ENCODE data around the gene OXCT2.
"Not testable (repeated sequence)": the region's sequence is repeated elsewhere in the genome, so short reads cannot be mapped to it uniquely, and the experiment has no call there.

The OXCT2 gene

GRCh38 chr1:39787468-39787867, 16.3 kb upstream of the OXCT2 start:
- DNase-seq (ENCODE audit: low read depth) = no peak

GRCh38 chr1:39787108-39787375, 15.9 kb upstream of the OXCT2 start:
- DNase-seq (ENCODE audit: low read depth) = not testable (repeated sequence)

GRCh38 chr1:39786303-39787107, 15.4 kb upstream of the OXCT2 start:
- DNase-seq (ENCODE audit: low read depth) = not testable (repeated sequence)

GRCh38 chr1:39782685-39783084, 11.5 kb upstream of the OXCT2 start:
- not testable (repeated sequence) for DNase-seq (ENCODE audit: low read depth)

- no peak for DNase-seq (ENCODE audit: low read depth)
These were observed 11.0 kb upstream of the OXCT2 start for GRCh38 chr1:39782103-39782502.

- DNase-seq (ENCODE audit: low read depth) = no peak
These were observed 10.2 kb upstream of the OXCT2 start for GRCh38 chr1:39781349-39781715.

GRCh38 chr1:39779821-39780220, 8.7 kb upstream of the OXCT2 start:
- no peak for DNase-seq (ENCODE audit: low read depth)

GRCh38 chr1:39779137-39779536, 8.0 kb upstream of the OXCT2 start:
- DNase-seq (ENCODE audit: low read depth) = no peak

GRCh38 chr1:39778463-39779099, 7.4 kb upstream of the OXCT2 start:
- DNase-seq (ENCODE audit: low read depth) = not testable (repeated sequence)

GRCh38 chr1:39777896-39778295, 6.7 kb upstream of the OXCT2 start:
- not testable (repeated sequence) for DNase-seq (ENCODE audit: low read depth)

GRCh38 chr1:39777306-39777705, 6.2 kb upstream of the OXCT2 start:
- no peak for DNase-seq (ENCODE audit: low read depth)

GRCh38 chr1:39776886-39777285, 5.7 kb upstream of the OXCT2 start:
- no peak for DNase-seq (ENCODE audit: low read depth)

- no peak for DNase-seq (ENCODE audit: low read depth)
These were observed 5.2 kb upstream of the OXCT2 start for GRCh38 chr1:39776400-39776713.

GRCh38 chr1:39775676-39776399, 4.7 kb upstream of the OXCT2 start:
- not testable (repeated sequence) for DNase-seq (ENCODE audit: low read depth)

GRCh38 chr1:39775141-39775540, 4.0 kb upstream of the OXCT2 start:
- not testable (repeated sequence) for DNase-seq (ENCODE audit: low read depth)

- DNase-seq (ENCODE audit: low read depth) = not testable (repeated sequence)
These were observed 2.3 kb upstream of the OXCT2 start for GRCh38 chr1:39773369-39773979.

GRCh38 chr1:39770100-39771021, 787 bp downstream of the OXCT2 start:
- DNase-seq (ENCODE audit: low read depth) = not testable (repeated sequence)

- not testable (repeated sequence) for DNase-seq (ENCODE audit: low read depth)
These were observed 1.6 kb downstream of the OXCT2 start for GRCh38 chr1:39769502-39769901.

- not testable (repeated sequence) for DNase-seq (ENCODE audit: low read depth)
These were observed 4.7 kb downstream of the OXCT2 start for GRCh38 chr1:39766466-39766865.

- DNase-seq (ENCODE audit: low read depth) = not testable (repeated sequence)
These were observed 6.6 kb downstream of the OXCT2 start for GRCh38 chr1:39764512-39764911.

- DNase-seq (ENCODE audit: low read depth) = not testable (repeated sequence)
These were observed 7.4 kb downstream of the OXCT2 start for GRCh38 chr1:39763619-39764374.

Measured in activated T-helper 1 cell treated with Interleukin-2 at 50 U/mL for 16 hours (primary cell).